ENCODE measurements around the gene EIF4E2.

EIF4E2 gene

GRCh38 chr2:232534940-232535651, 15.4 kb upstream of the EIF4E2 start:
- no peak overlapping the region for H3K27ac Mint-ChIP-seq (ENCODE audit: low read depth)
- peaks cover 9% of the 10 kb centered on the region for H3K4me1 Mint-ChIP-seq
- no peak overlapping the region for H3K4me3 Mint-ChIP-seq
- ATAC-seq (replicated peaks; ENCODE audit: extremely low read depth, poor library complexity, severe bottlenecking): no peak
- no peaks in the 10 kb centered on the region for H3K9me3 Mint-ChIP-seq
- no peak for DNase-seq (ENCODE audit: low spot score in 2 of 2)
- H3K36me3 Mint-ChIP-seq (ENCODE audit: insufficient read depth): peaks cover under 1% of the 10 kb centered on the region
- H3K27me3 Mint-ChIP-seq: peaks cover 45% of the 10 kb centered on the region

DNA sequence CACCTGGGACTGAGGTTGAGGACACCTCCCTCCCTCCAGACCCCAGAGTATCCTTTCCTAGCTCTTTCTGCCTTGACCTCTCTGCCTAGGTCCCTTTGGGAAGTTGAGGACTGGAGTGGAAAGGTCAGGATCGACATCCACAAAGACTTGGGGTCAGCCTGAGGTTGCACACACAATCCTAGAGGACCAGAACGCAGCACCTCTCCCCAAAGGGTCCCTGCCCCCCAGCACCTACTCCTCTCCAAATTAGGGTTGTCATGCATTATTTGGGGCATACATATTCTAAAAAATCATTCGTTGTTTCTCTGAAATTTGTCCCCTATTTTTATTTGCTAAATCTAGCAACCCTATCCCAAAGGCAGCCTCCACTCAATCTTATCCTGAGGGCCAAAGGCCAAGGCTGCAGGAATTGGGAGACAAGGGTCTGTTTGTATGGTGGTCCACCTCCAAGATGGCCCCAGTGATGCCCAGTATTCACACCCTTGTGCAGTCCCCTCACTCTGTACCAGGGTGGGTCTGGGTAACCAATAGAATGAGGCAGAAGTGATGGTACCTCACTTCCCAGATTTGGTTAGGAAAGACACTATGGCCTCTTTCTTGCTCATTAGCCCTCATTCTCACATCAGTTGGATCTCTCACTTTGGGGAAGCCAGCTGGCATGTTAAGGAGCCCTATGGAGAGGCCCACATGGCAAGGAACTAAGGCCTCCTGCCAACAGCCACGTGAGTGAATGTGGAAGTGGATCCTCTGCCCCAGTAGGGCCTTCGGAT, 14.5 kb upstream of the EIF4E2 start:
- Mint-ChIP-seq H3K9me3 (no peaks in the 10 kb centered on the region), H3K4me3 (no peak overlapping the region), H3K27me3 (peaks cover 37% of the 10 kb centered on the region), H3K27ac (ENCODE audit: low read depth) (no peak overlapping the region), H3K4me1 (peaks cover 14% of the 10 kb centered on the region), H3K36me3 (ENCODE audit: insufficient read depth) (peaks cover 2% of the 10 kb centered on the region)
- ATAC-seq (replicated peaks; ENCODE audit: extremely low read depth, poor library complexity, severe bottlenecking) (no peak), DNase-seq (ENCODE audit: low spot score in 2 of 2) (no peak)

- Mint-ChIP-seq H3K4me1 (peaks cover 20% of the 10 kb centered on the region), H3K4me3 (no peak overlapping the region), H3K36me3 (ENCODE audit: insufficient read depth) (peaks cover 2% of the 10 kb centered on the region), H3K27ac (ENCODE audit: low read depth) (no peak overlapping the region), H3K27me3 (peaks cover 37% of the 10 kb centered on the region), H3K9me3 (no peaks in the 10 kb centered on the region)
- ATAC-seq (replicated peaks; ENCODE audit: extremely low read depth, poor library complexity, severe bottlenecking) (no peak), DNase-seq (ENCODE audit: low spot score in 2 of 2) (no peak)
Observed at GRCh38 chr2:232537079-232537478, 13.4 kb upstream of the EIF4E2 start.

DNA sequence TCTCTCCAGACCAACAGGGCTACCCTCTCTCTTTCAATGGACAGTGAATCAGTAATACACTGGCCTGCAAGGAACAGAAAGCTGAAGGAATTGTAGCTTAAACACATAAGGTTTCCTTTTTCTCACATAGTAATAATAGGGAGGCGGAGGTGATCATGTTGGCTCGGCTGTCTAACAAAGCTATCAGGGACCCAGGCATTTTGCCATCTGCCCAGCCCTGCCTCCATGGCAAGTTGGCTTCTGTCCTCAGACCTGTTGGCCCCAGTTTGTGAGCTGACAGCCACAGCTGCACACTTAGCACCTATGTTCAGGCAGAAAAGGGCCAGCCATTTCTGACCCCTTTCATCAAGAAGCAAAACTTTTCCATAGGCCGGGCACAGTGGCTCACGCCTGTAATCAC, 13.0 kb upstream of the EIF4E2 start:
- H3K9me3 Mint-ChIP-seq: no peaks in the 10 kb centered on the region
- H3K36me3 Mint-ChIP-seq (ENCODE audit: insufficient read depth): peaks cover 3% of the 10 kb centered on the region
- H3K27ac Mint-ChIP-seq (ENCODE audit: low read depth): no peak overlapping the region
- ATAC-seq (replicated peaks; ENCODE audit: extremely low read depth, poor library complexity, severe bottlenecking): no peak
- H3K4me1 Mint-ChIP-seq: peaks cover 24% of the 10 kb centered on the region
- DNase-seq (ENCODE audit: low spot score in 2 of 2): no peak
- no peak overlapping the region for H3K4me3 Mint-ChIP-seq
- peaks cover 37% of the 10 kb centered on the region for H3K27me3 Mint-ChIP-seq

DNA sequence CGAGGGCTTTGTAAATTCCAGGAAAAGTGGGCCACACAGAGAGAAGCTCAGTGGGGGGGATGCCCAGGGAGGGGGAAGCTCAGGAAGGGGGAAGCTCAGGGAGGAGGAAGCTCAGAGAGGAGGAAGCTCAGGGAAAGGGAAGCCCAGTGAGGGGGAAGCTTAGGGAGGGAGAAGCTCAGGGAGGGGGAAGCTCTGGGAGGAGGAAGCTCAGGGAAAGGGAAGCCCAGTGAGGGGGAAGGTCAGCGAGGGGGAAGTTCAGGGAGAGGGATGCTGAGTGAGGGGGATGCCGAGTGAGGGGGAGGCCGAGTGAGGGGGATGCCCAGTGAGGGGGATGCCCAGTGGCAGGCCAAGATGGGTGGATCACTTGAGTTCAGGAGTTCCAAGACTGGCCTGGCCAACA, 11.8 kb upstream of the EIF4E2 start:
- peaks cover 3% of the 10 kb centered on the region for H3K36me3 Mint-ChIP-seq (ENCODE audit: insufficient read depth)
- DNase-seq (ENCODE audit: low spot score in 2 of 2) (no peak), ATAC-seq (replicated peaks; ENCODE audit: extremely low read depth, poor library complexity, severe bottlenecking) (no peak)
- no peak overlapping the region for H3K27ac Mint-ChIP-seq (ENCODE audit: low read depth)
- H3K4me1 Mint-ChIP-seq: peaks cover 27% of the 10 kb centered on the region
- H3K4me3 Mint-ChIP-seq: no peak overlapping the region
- peaks cover 37% of the 10 kb centered on the region for H3K27me3 Mint-ChIP-seq
- no peaks in the 10 kb centered on the region for H3K9me3 Mint-ChIP-seq

- DNase-seq (ENCODE audit: low spot score in 2 of 2) (no peak), ATAC-seq (replicated peaks; ENCODE audit: extremely low read depth, poor library complexity, severe bottlenecking) (no peak)
- H3K36me3 Mint-ChIP-seq (ENCODE audit: insufficient read depth): peaks cover 5% of the 10 kb centered on the region
- no peaks in the 10 kb centered on the region for H3K9me3 Mint-ChIP-seq
- H3K4me3 Mint-ChIP-seq: no peak within 1 kb of the TSS
- H3K27me3 Mint-ChIP-seq: peaks cover 30% of the 10 kb centered on the region
- H3K27ac Mint-ChIP-seq (ENCODE audit: low read depth): no peak within 1 kb of the TSS
- H3K4me1 Mint-ChIP-seq: peaks cover 31% of the 10 kb centered on the region
Observed at GRCh38 chr2:232539298-232540231, 10.9 kb upstream of the EIF4E2 start, which contains the start of gene CHRNG. Gene CHRNG, plus strand, starts transcription at chr2:232539692. Its CDS starts 56 bp downstream, at chr2:232539748.

DNA sequence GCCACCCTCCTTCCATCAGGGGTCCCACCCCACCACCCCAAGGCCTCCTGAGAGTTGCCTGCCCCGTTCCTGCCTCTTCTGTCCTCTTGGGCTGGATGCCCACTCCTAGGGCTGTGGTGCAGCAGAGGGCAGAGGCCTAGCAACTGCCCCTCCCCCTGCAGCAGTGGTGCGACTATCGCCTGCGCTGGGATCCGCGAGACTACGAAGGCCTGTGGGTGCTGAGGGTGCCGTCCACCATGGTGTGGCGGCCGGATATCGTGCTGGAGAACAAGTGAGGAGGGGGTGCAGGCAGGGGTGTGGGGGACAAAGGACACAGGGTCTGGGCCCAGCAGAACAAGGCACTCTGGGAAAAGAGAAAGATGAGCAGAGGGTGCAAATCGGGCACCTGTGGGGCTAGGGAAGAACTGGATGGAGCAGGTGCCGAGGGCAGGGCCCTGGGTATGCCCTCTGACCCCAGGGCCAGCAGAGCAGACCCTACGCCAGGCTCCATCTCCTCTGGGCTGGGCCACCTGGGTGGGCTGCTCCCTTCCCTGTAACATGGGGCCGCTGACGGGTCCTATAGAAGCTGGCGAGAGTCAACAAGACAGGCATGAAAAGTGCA, 9.9 kb upstream of the EIF4E2 start:
- Mint-ChIP-seq H3K27ac (ENCODE audit: low read depth) (no peak overlapping the region), H3K27me3 (peaks cover 20% of the 10 kb centered on the region), H3K4me3 (no peak overlapping the region), H3K9me3 (no peaks in the 10 kb centered on the region), H3K36me3 (ENCODE audit: insufficient read depth) (peaks cover 7% of the 10 kb centered on the region), H3K4me1 (peaks cover 37% of the 10 kb centered on the region)
- ATAC-seq (replicated peaks; ENCODE audit: extremely low read depth, poor library complexity, severe bottlenecking) (no peak), DNase-seq (ENCODE audit: low spot score in 2 of 2) (no peak)

GRCh38 chr2:232541195-232541960, 9.1 kb upstream of the EIF4E2 start:
- no peaks in the 10 kb centered on the region for H3K9me3 Mint-ChIP-seq
- peaks cover 37% of the 10 kb centered on the region for H3K4me1 Mint-ChIP-seq
- peaks cover 7% of the 10 kb centered on the region for H3K36me3 Mint-ChIP-seq (ENCODE audit: insufficient read depth)
- ATAC-seq (replicated peaks; ENCODE audit: extremely low read depth, poor library complexity, severe bottlenecking) (no peak), DNase-seq (ENCODE audit: low spot score in 2 of 2) (no peak)
- peaks cover 12% of the 10 kb centered on the region for H3K27me3 Mint-ChIP-seq
- no peak overlapping the region for H3K4me3 Mint-ChIP-seq
- no peak overlapping the region for H3K27ac Mint-ChIP-seq (ENCODE audit: low read depth)

DNA sequence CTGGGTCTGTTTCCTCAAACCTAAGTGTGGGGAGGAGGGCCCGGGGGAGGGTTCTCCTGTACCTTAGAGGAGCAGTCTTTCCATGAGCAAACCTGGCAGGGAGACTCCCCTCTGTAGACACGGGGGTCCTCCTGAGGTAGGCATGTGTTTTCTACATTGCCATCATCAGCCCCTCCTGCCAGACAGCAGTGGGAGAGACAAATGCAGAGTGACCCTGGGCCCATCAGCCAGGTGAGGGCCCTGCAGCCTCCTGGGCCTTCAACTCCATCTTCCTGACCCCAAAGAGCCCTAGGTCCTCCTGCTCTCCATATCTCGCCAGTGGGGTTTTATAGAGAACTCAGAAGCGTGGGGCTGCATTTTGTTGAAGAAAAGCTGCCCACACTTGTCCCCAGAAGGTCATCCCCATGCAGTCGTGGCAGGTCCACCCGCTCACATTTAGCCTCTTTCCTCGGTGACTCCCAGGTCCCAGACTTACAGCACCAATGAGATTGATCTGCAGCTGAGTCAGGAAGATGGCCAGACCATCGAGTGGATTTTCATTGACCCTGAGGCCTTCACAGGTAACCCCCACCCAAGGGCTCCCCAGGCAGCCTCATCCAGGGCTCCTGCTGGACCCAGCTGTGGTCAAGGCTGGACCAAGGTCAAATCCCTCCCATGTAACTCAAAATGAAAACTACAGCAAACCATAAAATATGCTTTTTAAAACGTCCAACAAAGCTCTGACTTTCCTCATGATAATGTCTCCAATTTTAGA, 8.4 kb upstream of the EIF4E2 start:
- Mint-ChIP-seq H3K27ac (ENCODE audit: low read depth) (no peak overlapping the region), H3K27me3 (peaks cover 12% of the 10 kb centered on the region), H3K4me1 (peaks cover 42% of the 10 kb centered on the region), H3K4me3 (no peak overlapping the region), H3K36me3 (ENCODE audit: insufficient read depth) (peaks cover 8% of the 10 kb centered on the region), H3K9me3 (no peaks in the 10 kb centered on the region)
- ATAC-seq (replicated peaks; ENCODE audit: extremely low read depth, poor library complexity, severe bottlenecking): no peak
- no peak for DNase-seq (ENCODE audit: low spot score in 2 of 2)

DNA sequence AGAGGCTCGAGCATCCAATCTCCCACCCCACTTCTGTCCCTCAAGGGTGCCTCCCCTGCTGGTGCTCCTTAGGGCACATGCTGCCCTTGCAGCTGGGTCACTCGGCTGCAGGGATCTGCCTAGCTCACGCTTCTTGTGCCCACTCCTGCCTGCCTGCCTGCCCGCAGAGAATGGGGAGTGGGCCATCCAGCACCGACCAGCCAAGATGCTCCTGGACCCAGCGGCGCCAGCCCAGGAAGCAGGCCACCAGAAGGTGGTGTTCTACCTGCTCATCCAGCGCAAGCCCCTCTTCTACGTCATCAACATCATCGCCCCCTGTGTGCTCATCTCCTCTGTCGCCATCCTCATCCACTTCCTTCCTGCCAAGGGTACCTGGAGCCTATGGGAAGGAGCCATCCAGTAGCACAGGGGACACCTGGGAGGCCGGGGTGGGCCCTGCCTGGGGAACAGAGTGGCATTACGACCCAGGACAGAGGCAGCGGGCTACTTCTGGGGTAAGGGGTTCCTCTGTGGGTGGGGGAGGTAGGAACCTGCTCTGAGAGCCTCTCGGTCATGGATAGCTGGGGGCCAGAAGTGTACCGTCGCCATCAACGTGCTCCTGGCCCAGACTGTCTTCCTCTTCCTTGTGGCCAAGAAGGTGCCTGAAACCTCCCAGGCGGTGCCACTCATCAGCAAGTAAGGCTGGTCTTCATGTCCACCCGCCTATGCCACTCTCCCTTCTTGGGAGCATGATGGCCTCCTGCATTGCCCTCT, 7.6 kb upstream of the EIF4E2 start:
- Mint-ChIP-seq H3K27ac (ENCODE audit: low read depth) (no peak overlapping the region), H3K27me3 (peaks cover 11% of the 10 kb centered on the region), H3K4me1 (peaks cover 44% of the 10 kb centered on the region), H3K4me3 (no peak overlapping the region), H3K9me3 (no peaks in the 10 kb centered on the region), H3K36me3 (ENCODE audit: insufficient read depth) (peaks cover 8% of the 10 kb centered on the region)
- DNase-seq (ENCODE audit: low spot score in 2 of 2): no peak
- ATAC-seq (replicated peaks; ENCODE audit: extremely low read depth, poor library complexity, severe bottlenecking): no peak

DNA sequence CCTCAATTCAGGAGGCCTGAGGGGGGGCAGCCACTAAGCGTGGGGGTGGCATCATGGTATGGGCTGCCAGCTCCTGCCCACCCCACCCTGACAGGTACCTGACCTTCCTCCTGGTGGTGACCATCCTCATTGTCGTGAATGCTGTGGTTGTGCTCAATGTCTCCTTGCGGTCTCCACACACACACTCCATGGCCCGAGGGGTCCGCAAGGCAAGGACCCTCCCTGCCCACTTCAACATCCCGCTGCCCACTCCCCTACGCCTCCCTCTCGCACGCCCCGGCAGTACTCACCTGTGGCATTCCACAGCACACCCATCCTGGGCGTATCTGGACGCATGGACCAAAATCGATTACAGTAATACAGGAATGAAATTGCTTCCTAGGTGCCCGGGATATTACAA, 7.0 kb upstream of the EIF4E2 start:
- DNase-seq (ENCODE audit: low spot score in 2 of 2) (no peak), ATAC-seq (replicated peaks; ENCODE audit: extremely low read depth, poor library complexity, severe bottlenecking) (no peak)
- peaks cover 45% of the 10 kb centered on the region for H3K4me1 Mint-ChIP-seq
- H3K27ac Mint-ChIP-seq (ENCODE audit: low read depth): no peak overlapping the region
- peaks cover 8% of the 10 kb centered on the region for H3K36me3 Mint-ChIP-seq (ENCODE audit: insufficient read depth)
- no peak overlapping the region for H3K4me3 Mint-ChIP-seq
- H3K27me3 Mint-ChIP-seq: peaks cover 5% of the 10 kb centered on the region
- H3K9me3 Mint-ChIP-seq: no peaks in the 10 kb centered on the region
